GM19397 (cell line): ENCODE data around the gene ZNF565.
"Not testable (repeated sequence)": the region's sequence is repeated elsewhere in the genome, so short reads cannot be mapped to it uniquely, and the experiment has no call there.

Experiments used
- ATAC-seq: cut with Tn5 transposase; IDR thresholded peaks from one replicate; pipeline ENCODE4 v1.9.1; 2021; ENCODE audit warnings: mild to moderate bottlenecking, moderate library complexity; ENCODE audit not compliant: unreplicated experiment

Gene ZNF565

DNA sequence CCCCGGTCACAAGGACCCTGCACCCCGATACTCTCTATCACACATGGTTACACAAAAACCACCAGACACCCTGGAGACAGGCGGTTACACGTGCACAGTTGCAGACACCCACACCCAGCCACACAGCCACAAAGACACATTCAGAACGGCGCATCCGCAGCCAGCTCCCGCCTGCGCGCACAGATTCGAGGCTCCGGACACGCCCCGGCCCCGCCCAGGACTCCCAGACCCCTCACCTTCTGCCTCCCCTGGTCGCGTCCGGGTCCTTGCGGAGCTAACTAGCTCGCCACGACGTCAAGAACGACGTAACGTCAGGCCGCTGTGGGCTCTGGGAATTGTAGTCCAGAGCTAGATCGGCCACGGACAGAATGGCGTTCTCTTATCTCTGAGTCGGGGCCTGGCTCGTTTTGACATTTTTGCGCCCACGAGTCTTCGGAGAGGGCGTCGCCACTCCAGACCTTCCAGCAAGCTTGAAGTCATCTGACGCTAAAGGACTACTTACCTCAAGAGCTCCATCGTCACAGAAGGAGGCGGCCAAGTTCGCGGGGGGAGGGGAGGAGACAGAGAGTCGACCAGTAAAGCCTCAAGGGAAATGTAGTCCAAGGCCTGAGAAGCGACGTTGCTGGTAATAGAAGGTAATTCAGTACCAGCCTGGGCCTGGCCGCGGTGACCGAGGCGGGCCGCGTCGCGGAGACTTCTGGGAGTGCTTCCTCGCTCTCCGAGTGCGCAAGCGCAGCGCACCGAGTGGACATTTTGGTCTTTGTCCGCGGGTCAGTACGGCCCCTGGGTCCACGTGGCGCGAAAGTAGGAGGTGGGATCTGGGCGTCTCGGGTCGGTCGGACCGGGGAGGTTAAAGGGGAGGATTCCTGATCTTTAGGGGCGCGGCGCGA, at the start of gene ZNF565, which contains the start of gene ZNF146:
TSS of gene ZNF565 (minus strand) at position 280 of the 890 bp plus-strand sequence. CDS start 12,680 bp downstream, outside the sequence.
TSS of gene ZNF146 (plus strand) at position 721 of the 890 bp plus-strand sequence. CDS start 21,335 bp downstream, outside the sequence.
- peak; percentile 91 for ATAC-seq

DNA sequence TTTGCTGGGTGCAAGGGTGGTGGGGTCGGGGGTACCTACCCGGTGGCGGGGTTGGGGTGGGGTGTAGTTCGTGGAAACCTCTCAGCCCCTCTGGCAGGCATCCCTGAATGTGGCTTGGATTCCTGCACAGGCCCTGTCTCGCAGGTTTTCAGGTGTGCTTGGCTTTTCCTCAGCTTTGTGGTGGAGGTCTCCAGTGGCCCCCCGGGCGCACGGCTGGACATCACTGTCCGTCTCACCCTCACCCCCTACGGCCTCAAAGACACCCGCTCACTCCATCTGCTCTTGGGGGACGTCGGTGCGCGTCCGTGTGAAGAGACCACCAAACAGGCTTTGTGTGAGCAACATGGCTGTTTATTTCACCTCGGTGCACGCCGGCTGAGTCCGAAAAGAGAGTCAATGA, 44.7 kb upstream of the ZNF565 start:
- ATAC-seq: no peak

DNA sequence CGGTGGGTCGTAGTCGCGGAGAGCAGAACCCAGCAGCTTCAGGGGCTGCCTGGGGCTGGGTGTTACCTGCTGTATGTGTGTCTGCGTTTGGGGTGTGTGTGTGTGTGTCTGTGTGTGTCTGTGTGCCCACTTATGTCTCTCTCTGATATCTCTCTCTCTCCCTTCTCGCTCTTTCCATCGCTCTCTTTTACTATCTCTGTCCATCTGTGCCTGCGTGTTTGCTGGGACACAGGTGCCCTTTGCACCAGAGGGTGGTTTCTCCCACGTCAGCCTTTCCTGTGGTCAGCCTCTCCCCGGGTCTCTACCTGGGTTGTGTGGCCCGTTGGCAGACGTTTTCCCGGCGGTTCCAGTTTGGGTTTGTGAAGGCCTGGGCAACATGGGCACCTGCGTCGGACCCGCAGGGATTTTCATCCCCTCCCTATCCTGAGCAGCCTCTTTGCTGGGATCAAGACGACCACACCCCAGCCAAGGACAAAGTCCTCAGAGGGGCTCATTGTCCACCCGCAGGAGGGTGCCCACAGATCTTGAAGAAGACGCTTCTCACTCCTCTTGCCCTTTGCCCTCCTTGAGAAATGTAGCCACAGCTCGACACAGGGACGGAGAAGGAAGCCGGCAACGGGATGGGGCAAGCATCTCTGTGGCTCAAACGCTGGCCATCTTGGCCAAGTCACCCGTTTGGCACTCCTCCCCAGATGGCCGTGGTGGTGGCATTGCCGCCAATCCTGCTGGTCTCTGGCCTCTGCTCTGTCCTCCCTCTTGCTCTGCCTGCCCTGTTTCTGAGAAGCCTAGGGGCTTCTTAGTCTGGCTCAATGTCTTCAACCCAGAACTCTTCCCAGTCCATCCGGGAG, 43.8 kb upstream of the ZNF565 start:
- no peak for ATAC-seq

DNA sequence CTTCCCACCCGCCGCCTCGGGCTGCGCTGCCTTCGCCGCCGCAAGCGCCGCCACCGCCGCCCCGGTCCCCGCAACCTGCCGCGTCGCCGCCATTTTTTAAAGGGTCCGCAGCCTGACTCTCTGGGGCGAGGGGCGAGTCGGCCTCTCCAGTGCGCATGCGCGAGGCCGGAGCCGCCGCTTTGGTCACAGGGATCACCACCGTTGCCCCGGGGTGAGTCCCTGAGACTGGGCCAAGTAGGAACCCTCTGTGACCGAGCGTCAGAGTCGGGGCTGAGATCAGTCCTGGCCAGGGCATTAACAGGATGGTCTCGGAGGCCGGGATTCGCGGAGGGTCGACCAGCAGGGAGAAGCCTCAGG, 43.0 kb upstream of the ZNF565 start:
- no peak for ATAC-seq

DNA sequence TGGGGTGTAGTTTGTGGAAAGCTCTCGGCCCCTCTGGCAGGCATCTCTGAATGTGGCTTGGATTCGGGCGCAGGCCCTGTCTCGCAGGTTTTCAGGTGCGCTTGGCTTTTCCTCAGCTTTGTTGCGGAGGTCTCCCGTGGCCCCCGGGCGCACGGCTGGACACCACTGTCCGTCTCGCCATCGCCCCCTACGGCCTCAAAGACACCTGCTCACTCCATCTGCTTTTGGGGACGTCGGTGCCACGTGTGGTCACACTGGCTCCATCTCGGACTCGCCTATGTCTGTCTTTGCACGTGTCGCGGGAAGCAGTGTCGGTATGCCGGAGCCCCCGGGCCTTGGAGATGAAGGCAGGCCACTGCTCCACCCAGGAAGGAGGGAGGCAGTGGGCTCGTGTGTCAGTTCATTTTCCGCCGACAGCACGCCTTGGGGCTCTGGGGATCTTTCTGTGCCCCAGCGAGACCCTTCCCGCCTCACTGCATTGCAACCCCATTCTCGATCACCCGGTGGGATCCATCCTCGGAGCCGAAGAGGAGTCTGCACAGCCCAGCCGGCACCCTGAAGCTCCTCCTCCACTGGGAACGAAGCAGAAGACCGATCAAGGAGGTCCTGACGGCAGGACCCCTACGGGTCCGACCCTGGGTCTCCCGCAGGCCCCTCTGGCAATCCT, 42.5 kb upstream of the ZNF565 start:
- no peak for ATAC-seq

DNA sequence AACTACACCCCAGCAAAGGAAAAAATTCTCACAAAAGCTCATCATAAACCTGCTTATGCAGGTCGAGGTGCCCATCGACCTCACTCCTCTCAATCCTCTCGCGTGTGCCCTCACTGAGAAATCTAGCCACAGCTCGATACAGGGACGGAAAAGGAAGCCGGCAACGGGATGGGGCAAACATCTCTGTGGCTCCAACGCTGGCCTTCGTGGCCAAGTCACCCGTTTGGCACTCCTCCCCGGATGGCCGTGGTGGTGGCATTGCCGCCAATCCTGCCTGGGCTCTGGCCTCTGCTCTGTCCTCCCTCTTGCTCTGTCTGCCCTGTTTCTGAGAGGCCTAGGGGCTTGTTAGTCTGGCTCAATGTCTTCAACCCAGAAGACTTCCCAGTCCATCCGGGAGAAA, 41.6 kb upstream of the ZNF565 start:
- ATAC-seq: no peak

DNA sequence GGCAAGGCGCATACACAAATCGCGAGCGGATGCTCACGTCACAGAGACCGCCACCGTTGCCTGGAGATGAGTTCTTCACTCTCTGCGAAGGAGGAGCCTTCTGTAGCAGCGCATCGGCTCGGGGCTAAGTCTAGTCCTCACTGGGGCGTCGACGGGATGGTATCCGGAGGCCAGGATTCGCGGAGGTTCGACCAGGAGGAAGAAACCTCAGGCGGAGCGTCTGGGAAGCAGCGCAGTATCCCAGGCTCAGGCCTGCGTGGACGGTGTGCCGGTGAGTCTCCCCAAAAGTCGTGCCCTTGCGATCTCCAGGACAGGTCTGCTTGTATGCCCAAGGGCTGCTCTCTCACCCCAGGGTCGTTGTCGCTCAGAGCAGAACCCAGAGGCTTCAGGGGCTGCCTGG, 40.9 kb upstream of the ZNF565 start:
- ATAC-seq: no peak

DNA sequence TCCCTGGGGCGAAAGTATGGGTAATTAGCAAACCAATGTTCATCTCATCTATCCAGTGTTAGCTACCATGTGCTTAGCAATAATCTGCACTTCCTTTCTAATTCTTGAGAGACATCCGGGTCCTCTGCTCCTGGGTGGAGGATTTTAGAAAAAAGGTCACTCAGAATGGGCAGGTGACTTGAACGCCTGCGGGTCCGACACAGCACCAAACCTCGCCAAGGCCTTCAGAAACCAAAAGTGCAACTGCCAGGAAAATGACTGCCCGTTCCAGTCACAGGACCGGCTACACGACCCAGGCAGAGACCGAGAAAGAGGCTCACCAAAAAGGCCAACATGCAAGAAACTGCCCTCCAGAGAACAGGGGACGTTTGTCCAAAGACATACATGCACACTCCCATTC, 40.4 kb upstream of the ZNF565 start:
- no peak for ATAC-seq

DNA sequence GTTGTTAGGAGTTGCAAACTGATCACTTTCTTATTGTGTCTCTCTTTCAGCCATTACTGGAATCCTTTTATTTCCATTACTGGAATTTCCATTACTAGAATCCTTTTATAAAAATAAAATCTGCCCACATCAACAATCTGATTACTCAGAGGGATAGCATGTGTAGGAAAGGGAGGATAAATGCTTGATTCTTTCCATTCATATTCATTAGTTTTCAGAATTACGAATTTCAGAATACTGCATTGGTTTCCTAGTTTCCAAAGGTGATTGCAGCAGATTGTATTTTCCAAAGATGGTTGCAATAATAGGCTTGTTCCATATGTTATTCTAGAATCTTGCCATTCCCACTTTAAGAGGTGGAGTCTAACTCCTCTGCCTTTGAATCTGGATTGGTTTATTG, 37.6 kb upstream of the ZNF565 start:
- ATAC-seq: no peak

DNA sequence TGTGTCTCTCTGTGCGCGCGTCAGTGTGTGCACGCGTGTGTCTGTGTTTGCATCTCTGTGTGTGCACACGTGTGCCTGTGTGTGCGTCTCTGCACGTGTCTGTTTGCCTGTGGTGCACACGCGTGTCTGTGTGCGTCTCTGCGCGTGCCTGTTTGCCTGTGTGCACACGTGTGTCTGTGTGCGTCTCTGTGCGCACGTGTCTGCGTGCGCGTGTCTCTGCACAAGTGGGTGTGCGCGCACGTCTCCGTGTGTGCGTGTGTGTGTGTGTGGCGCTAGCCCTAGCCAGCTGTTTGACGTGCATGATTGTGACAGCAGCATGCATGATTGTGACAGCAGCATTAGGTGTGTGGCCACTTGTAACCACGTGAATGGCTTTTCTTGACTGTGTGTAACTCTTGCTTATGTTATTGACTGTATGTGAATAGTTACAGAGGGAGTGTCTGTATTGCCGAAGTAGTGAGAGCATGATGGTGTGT, 31.6 kb upstream of the ZNF565 start:
- no peak for ATAC-seq

DNA sequence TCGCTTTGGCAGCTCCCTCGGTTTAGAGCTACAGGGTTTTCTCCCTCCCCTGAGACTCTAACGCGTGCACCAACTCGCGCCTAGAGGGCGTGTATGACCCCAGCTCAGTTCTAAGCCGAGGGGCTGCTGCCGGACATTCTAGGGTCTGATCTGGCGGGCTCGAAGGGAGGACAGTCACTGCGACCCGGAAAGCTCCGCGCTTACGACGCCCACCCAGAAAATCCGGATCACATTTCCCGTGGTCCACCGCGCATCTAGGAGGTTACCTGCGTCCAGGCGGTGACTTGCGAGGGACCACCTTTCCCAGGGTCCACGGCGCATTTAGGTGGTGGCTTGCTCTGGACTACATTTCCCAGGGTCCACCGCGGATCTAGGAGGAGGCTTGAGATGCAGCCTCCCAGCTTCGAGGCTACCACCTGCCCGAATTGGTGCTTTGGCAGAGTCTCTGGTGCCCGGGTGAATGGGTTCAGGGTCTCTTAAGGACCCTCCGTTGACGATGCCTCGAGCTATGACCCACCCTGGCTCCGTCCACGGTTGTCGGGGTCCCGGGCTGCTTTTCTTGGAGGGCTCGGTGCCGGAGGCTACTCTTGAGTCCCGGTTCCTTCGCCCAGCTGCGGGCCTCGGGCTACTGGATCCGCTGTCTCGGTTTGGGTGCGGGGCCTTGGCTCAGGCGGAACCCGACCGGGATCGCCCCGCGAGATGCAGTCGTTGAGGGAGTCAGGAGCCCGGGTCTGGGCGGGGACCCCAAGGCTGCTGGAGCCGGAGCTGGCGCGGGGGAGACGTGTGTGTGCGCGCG, 30.9 kb upstream of the ZNF565 start:
- ATAC-seq: no peak

DNA sequence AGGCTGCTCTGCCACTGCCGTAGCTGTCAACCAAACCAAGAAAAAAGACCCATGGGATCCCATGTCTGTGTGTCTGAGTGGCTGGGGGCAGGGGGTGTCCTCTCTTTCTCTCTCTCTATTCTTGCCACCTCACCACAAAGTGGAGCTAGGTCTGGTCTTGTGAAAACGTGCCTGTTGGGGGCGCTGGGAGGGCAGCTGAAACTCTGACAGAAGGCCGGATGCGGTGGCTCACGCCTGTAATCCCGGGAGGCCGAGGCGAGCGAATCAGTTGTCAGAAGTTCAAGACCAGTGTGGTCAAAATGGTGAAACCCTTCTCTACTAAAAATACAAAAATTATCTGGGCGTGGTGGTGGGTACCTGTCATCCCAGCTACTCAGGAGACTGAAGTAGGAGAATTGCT, 29.6 kb upstream of the ZNF565 start:
- ATAC-seq: no peak

DNA sequence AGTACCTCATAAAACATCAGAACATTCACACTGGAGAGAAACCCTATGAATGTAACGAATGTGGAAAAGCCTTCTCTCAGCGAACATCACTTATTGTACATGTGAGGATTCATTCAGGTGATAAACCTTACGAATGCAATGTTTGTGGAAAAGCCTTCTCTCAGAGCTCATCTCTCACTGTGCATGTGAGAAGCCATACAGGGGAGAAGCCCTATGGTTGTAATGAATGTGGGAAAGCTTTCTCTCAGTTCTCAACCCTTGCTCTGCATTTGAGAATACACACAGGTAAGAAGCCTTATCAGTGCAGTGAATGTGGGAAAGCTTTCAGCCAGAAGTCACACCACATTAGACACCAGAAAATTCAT, 22.5 kb upstream of the ZNF565 start:
- ATAC-seq: no peak

DNA sequence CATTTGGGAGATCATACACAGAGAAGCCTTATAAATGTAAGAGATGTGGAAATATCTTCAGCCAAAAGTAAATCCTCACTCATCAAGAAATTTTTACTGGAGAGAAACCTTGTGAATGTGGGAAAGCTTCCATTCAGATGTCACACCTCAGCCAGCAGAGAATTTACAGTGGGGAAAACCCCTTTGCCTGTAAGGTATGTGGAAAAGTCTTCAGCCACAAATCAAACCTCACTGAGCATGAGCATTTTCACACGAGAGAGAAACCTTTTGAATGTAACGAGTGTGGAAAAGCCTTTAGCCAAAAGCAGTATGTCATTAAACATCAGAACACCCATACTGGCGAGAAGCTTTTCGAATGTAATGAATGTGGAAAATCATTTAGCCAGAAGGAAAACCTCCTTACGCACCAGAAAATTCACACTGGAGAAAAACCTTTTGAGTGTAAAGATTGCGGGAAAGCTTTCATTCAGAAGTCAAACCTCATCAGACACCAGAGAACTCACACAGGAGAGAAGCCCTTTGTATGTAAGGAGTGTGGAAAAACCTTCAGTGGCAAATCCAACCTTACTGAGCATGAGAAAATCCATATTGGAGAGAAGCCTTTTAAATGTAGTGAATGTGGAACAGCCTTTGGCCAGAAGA, 22.0 kb upstream of the ZNF565 start:
- ATAC-seq: no peak

DNA sequence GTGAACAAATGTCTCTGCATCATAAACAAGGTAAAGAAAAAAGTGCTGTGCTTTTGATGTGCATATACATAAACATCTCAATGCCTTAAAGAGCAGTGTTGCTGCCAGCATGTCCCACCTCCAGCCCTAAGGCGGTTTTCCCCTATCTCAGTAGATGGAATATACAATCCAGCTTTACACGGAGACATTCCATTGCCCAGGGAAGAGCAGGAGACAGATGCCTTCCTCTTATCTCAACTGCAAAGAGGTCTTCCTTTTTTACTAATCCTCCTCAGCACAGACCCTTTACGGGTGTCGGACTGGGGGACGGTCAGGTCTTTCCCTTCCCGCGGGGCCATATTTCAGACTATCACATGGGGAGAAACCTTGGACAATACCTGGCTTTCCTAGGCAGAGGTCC, 19.2 kb upstream of the ZNF565 start:
- ATAC-seq: not testable (repeated sequence)

DNA sequence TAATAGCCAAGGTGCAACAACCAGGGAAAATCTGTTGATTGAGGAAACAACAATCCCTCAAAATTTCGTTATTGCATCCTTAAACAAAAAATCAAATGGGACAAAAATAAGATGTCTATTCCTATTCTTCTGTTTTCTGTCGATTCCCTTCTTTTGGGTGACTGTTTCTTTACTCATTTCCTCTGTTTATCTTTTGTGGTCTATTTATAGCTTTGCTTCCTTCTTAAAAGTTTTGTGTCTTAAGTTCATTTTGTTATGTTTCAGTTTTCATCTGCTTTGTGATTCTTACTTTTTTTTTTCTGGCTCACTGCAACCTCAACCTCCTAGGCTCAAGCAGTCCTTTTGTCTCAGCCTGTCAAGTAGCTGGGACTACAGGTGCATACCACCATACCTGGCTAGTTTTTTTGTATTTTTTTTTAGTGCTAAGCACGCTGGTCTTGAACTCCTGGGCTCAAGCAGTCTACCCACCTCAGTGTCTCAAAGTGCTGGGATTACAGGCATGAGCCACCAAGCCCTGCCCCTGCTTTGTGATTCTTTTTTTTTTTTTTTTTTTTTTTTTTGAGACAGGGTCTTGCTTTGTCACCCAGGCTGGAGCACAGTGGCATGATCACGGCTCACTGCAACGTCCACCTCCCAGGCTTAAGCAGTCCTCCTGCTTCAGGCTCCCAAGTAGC, 10.9 kb upstream of the ZNF565 start:
- no peak for ATAC-seq

DNA sequence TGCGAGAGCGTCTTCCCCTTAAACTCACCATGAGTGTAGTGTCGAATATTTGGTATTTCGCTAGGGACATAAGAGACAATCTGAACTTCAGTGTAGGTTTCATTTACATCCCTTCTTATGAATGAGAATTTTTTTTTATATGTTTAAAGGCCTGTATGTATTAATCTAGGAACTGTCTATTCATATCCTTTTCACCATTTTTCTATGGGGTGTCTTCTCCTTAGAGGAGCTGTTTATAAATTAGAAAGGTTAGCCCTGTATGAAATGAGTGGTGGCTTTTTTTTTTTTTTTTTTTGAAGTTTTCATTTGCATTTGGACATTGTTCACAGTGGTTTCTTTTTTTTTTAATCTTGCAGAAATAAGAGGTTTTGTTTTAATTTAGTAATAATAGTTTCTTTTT, 8.0 kb upstream of the ZNF565 start:
- no peak for ATAC-seq

DNA sequence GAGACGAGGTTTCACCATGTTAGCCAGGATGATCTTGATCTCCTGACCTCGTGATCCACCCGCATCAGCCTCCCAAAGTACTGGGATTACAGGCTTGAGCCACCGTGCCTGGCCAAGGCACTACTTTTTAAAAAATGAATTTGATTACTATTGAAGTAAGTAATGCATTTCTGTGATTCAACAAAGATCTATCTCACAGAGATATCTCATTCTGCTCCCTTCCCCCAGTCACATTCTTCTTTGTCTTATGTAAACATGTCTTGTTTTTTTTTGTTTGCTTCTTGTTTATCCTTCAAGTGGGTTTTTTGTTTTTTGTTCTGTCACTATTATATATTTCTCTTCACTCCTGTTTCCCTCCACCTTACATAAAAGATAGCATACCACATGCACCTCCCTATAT, 7.0 kb upstream of the ZNF565 start:
- no peak for ATAC-seq
